Ovary (tissue), 9 donors: ENCODE measurements around the gene PP2D1. TPM values are rescaled to one million over a fixed set of nuclear protein-coding genes. Genes with fewer than 3 reads are reported as not detected.

Source experiments
- DNase-seq, 5 donors: peaks; one replicate each; pipeline ENCODE4 v3.0.0-alpha.2; 2019 to 2020
- H3K27ac ChIP-seq, 2 donors: fragments of 200-600 bp; one replicate each; pipeline versions ENCODE4 v1.5.1 to v1.8.0; 2019 to 2022
- H3K27me3 ChIP-seq: fragments of 200-600 bp; one replicate; pipeline ENCODE4 v1.8.0; 2022
- H3K36me3 ChIP-seq: fragments of 200-600 bp; sonication (generic); one replicate; pipeline ENCODE4 v1.5.1; 2019
- H3K4me1 ChIP-seq: one replicate; pipeline ENCODE4 v1.8.1; 2013; ENCODE audit warnings: mild to moderate bottlenecking, moderate library complexity; ENCODE audit not compliant: insufficient read depth
- H3K4me3 ChIP-seq: fragments of 200-600 bp; sonication (generic); one replicate; pipeline ENCODE4 v1.5.1; 2017
- H3K9me3 ChIP-seq, 2 donors: fragments of 200-600 bp in 1 of 2; sonication (generic) in 1 of 2; one replicate each; pipeline versions ENCODE4 v1.5.1 to v1.8.1; 2013 to 2019; ENCODE audit warnings: mild to moderate bottlenecking in 1 of 2, moderate library complexity in 1 of 2
- CTCF ChIP-seq, 3 donors: fragments of 450-650 bp in 2 of 3; fragments of 200-600 bp in 1 of 3; IDR thresholded peaks; one replicate each; pipeline versions ENCODE4 v1.5.1 to v1.8.0; 2016 to 2022; ENCODE audit warnings: antibody characterized with exemption in 3 of 3, mild to moderate bottlenecking in 1 of 3
- EP300 ChIP-seq: sonication (generic); formaldehyde crosslinking; IDR thresholded peaks from one replicate; pipeline ENCODE4 v1.6.1; 2017; ENCODE audit warnings: antibody characterized with exemption
- POLR2A ChIP-seq: fragments of 450-650 bp; IDR thresholded peaks from one replicate; pipeline ENCODE4 v1.6.1; 2017; ENCODE audit warnings: antibody characterized with exemption, mild to moderate bottlenecking, moderate library complexity
- WGBS, 3 donors: extraction: QIAGEN DNeasy Blood & Tissue Kit in 1 of 3; methylation state at CpG; one replicate each; pipeline versions ENCODE4 v1.1.5 to v1.1.7; 2013 to 2017; 5-methylcytosine and 5-hydroxymethylcytosine counted together
- intact Hi-C, 4 donors: fragments of 100-400 bp; cut with DNase I; formaldehyde crosslinking; loops; one replicate each; pipeline versions ENCODE4 v1.11.0 to v1.15.1; 2022 to 2023
- polyA plus RNA-seq, 2 donors: library from polyadenylated mRNA; stranded (reverse); fragments of 200-250 nt in 1 of 2; fragments of 350-450 nt in 1 of 2; fragmentation: Illumina TruSeq in 1 of 2; extraction: RNeasy Lipid Tissue Mini Kit (QIAGEN cat#74804) in 1 of 2; gene quantifications; one replicate each; pipeline ENCODE4 v1.2.3, GENCODE V29; 2013 to 2014
- total RNA-seq, 7 donors: library from RNA; depleted of rRNA in 2 of 7; stranded (reverse); fragments of >200 nt in 2 of 7; fragmentation: NEBNext Ultra II Directional in 3 of 7; extraction: Animal tissue kit (Norgen Biotek cat#: 25700) in 3 of 7; gene quantifications; one replicate each; pipeline versions ENCODE4 v1.1.0 to v1.2.4, GENCODE V29; 2016 to 2023
- donor health status: DM: no; HTN: no; CAD: no; lungs with moderate emphysema.
- donor health status: DM: no; HTN: no; CAD: no.
- donor health status: Bipolar disorder and iron deficiency.
- donor health status: DM: yes; HTN: yes; CAD: no.
- donor health status: DM: no; HTN: no; CAD: no.
- donor health status: DM: yes; HTN: yes; CAD: no.

Gene PP2D1
- total and polyA plus RNA-seq, 9 donors: not detected

DNA sequence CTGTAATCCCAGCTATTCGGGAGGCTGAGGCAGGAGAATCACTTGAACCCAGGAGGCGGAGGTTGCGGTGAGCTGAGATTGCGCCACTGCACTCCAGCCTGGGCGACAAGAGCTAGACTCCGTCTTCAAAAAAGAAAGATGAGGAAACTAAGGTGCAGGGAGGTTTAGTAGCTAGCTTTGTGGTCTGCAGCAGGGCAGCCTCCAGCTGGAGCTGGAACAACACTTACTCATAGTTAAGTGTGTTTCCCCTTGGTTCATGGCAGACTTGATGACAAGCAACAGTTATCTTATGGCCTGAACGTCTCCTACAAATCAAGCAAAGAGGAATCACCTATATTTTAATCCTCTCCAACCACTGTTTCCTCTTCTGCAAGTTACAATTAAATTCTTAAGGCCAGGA is 40.8 kb upstream of the PP2D1 start:
- H3K9me3 ChIP-seq: no peaks in the 10 kb centered on the region
- WGBS, 3 donors: 92 to 99% (median 97%) methylated on average over 7 of the region's 7 CpGs
- no peaks in the 10 kb centered on the region for H3K36me3 ChIP-seq
- H3K4me3 ChIP-seq: no peak overlapping the region
- no peak overlapping the region for H3K27ac ChIP-seq
- TF ChIP-seq EP300: no peak
- TF ChIP-seq POLR2A: no peak
- no peak for TF ChIP-seq CTCF (IDR thresholded peaks at IDR 0.05)
- DNase-seq: no peak
- intact Hi-C loops: no loop called here
- H3K27me3 ChIP-seq: no peaks in the 10 kb centered on the region
- peaks cover 18% of the 10 kb centered on the region for H3K4me1 ChIP-seq

DNA sequence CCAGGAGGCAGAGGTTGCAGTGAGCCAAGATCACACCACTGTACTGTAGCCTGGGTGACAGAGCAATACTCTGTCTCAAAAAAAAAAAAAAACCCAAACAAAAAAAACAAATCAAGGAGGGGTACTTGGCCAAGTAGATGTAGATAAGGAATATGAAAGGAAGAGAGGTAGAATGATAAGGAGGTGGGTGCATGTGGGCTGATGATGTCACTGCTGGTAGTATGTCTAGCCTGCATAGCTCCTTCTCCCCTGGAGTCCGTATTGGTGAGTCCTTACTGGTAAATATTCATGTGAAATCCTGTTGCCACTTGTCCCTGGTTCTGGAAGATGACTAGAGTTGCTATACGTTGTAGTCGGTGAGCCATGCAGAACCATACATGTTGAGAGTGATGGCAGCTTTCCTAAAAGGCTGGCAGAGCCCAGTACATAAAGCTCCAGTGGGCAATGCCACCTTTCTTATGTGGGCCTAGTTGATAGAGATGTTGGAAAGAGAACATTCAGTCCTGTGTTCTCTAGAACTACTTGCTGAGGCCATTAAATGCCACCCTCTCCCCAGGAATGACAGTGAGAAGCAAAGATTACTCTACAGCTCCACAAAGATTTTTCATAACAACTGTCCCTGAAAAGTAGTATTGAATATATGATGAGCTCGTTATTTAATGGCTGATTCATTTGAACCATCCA is 39.2 kb upstream of the PP2D1 start:
- Histone ChIP-seq H3K4me3 (no peak overlapping the region), H3K27me3 (no peaks in the 10 kb centered on the region), H3K4me1 (peaks cover 14% of the 10 kb centered on the region), H3K9me3 (no peaks in the 10 kb centered on the region), H3K27ac (no peak overlapping the region), H3K36me3 (no peaks in the 10 kb centered on the region)
- no peak for DNase-seq
- TF ChIP-seq EP300 (no peak), CTCF (IDR thresholded peaks at IDR 0.05) (no peak), POLR2A (no peak)
- WGBS, 3 donors: 85 to 96% (median 92%) methylated on average over 4 of the region's 4 CpGs
- intact Hi-C loops: no loop called here

DNA sequence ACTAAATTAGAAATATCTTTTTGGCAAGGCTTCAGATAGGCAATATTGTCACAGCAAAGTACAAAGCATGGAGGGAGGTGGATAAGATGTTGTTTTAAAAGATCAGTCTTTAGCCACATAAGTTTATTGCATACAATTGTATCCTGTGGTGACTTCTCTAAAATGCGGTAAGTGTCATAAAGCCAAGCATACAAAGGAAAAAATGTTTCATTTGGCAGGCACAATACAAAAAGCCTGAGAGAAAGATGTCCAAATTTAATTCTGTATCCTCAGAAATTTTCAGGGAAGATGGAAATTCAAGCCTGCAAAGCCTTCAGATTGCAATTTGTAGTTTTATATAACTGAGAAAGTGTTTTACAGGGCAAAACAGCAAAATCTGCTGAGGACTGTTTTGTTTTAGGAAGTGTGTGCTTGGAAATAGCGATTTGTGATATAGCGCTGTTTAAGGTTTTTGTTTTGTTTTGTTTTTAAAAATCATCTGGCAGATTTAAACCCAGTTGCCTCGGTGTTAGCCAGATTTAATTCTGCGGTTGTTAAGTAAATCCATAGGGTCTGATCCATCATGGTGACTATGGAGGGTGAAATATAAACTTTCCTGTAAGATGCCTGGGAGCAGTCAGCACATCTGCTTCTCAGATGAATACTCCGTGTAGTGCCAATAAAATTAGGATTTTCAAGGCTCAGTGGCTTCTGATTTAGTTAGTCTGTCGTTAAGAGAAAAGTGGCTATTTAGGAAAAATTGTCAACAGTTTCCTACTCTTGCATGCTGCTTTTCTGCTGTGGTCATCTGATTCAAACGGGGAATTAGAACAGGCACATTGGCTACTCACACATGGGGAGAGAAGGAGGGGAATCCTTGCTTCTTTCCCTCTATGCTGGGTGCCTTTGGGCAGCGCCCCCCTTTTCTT is 36.2 kb upstream of the PP2D1 start:
- Histone ChIP-seq H3K9me3 (no peaks in the 10 kb centered on the region), H3K27me3 (no peaks in the 10 kb centered on the region), H3K36me3 (no peaks in the 10 kb centered on the region), H3K4me3 (no peak overlapping the region), H3K4me1 (peaks cover 7% of the 10 kb centered on the region), H3K27ac (peak overlapping the region in 1 of 2 donors; percentile 42)
- intact Hi-C loops: loop anchor here in 1 of 4 donors (10.0 kb wide), 1 partner anchor 137 kb away; the partner anchor contains the start of gene SGO1
- no peak for DNase-seq
- WGBS, 3 donors: 20 to 26% (median 21%) methylated on average over 9 of the region's 9 CpGs
- no peak for TF ChIP-seq CTCF (IDR thresholded peaks at IDR 0.05)
- no peak for TF ChIP-seq POLR2A
- TF ChIP-seq EP300: no peak

GRCh38 chr3:20047341-20047779 is 35.3 kb upstream of the PP2D1 start:
- peaks cover 7% of the 10 kb centered on the region for H3K4me1 ChIP-seq
- TF ChIP-seq EP300: no peak
- no peak for TF ChIP-seq POLR2A
- no peak for TF ChIP-seq CTCF (IDR thresholded peaks at IDR 0.05)
- H3K36me3 ChIP-seq: no peaks in the 10 kb centered on the region
- H3K4me3 ChIP-seq: no peak overlapping the region
- no peaks in the 10 kb centered on the region for H3K27me3 ChIP-seq
- intact Hi-C loops: loop anchor here in 1 of 4 donors (10.0 kb wide), 1 partner anchor 137 kb away; the partner anchor contains the start of gene SGO1
- peak overlapping the region in 1 of 2 donors; percentile 42 for H3K27ac ChIP-seq
- no peak for DNase-seq
- no peaks in the 10 kb centered on the region for H3K9me3 ChIP-seq
- 65 to 70% (median 67%) methylated on average over 7 of the region's 7 CpGs for WGBS, 3 donors
